Eye (tissue), 1 donor: ENCODE measurements around the gene PLCL2.
"Not testable (repeated sequence)": the region's sequence is repeated elsewhere in the genome, so short reads cannot be mapped to it uniquely, and the experiment has no call there.

Source experiments
- DNase-seq: peaks from one replicate; pipeline ENCODE4 v3.0.0-alpha.2; 2015

Gene PLCL2

DNA sequence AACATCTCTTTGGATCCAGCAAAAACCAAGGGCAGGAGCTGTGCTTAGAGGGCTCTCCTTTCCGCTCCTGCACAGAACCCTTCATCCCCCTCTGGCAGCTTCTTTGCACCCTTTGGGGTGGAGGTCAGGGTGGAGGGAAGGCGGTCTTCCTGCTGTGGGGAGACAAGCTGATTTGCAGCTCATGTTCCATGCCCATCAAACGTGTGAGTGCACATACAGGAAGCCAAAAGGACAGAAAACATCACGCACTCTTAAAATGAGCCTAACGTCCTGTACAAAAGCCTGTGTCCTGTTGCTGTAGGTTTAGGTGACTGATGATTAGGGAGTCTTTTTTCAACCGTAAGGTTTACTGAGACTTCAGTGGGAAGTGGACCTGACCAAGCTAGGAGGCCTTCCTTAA is 195.2 kb downstream of the PLCL2 start:
- DNase-seq, result no peak

DNA sequence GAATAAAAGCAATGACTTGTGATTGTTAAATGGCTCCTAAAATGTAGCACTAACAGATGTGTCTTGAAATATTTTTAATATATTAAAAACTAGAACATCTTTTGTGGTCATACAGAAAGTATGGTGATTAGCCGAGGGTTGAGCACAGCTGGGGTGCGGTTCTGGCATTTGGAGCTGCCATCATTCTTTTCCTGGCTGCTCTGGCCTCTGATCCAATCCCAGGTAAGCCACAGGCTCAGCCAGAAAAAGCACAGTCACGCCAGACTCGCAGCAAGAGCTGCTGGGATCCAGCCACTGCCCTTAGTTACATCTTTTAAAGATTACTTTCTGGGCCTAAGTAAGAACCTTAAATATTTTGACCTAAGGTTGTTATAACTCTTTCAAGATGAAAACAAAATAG is 196.8 kb downstream of the PLCL2 start:
- DNase-seq, result no peak

DNA sequence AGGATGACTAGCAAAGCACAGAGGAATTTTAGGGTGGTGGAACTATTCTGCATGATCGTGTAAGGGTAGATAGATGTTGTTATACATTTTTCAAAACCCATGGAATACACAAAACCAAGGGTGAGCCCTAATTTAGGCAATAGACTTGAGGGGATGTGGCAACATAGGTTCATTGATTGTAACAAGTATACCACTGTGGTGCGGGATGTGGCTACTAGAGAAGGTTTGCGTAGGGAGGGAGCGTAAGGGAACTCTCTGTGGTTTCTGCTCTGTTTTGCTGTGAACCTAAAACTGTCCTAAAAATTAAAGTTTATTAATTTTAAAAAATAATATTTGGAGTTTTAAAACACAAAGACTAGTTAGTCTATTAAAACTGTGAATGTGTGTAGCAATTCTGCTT is 202.8 kb downstream of the PLCL2 start:
- DNase-seq, result no peak

- DNase-seq, result no peak
These were observed 203.3 kb downstream of the PLCL2 start for GRCh38 chr3:17088017-17088416.

GRCh38 chr3:17088602-17089313 is 204.0 kb downstream of the PLCL2 start:
- DNase-seq, result no peak

- DNase-seq, result no peak
These were observed 204.6 kb downstream of the PLCL2 start for GRCh38 chr3:17089314-17089700.

GRCh38 chr3:17090280-17090983 is 205.7 kb downstream of the PLCL2 start:
- DNase-seq, result no peak

DNA sequence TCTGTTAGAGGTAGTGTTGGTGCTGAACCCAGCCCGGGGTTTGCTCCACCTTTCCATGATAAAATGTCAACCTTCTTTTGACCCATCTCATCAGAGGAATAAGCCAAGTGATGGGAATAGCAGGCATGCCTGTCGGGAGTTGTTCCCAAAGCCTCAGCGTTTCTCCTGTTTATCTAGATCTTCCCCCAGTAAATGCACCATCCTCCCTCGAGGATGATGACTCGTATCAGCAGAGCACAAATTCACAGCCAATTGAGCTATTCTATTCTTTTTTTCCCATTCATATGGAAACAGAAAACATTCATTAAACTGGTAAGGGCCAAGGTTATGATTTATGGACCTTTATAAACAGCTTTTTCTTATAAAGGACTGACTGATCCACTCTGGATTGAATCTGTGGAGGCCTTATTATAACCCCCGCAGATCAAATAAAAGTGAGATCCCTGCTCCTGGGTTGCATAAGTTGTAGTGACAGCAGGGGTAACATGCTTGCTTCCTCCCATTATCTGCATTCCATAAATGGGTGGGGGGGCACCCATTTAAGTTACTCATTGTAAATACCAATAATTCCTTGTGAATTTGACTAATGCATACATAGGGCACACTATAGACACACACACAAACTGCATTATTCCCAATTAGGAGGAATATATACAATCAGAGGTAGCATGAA is 207.3 kb downstream of the PLCL2 start:
- DNase-seq, result no peak

DNA sequence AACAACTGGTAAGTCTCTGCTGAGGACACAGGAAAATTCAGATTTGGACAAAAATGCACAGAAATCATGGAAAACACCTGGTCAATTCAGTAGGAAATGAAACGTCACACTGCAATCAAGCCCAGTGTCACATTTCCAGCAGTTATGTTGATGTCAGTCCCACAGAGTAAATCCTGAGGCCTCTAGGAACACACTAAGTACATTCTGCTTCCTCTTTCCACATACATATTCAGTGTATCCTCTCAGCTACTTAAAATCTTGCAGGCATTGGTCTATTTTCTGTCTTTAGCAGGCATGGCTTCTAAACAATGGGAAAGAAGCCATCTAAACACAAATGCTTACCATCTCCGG is 207.8 kb downstream of the PLCL2 start:
- DNase-seq, result no peak

- no peak for DNase-seq
These were observed 209.8 kb downstream of the PLCL2 start for GRCh38 chr3:17094551-17094950.

DNA sequence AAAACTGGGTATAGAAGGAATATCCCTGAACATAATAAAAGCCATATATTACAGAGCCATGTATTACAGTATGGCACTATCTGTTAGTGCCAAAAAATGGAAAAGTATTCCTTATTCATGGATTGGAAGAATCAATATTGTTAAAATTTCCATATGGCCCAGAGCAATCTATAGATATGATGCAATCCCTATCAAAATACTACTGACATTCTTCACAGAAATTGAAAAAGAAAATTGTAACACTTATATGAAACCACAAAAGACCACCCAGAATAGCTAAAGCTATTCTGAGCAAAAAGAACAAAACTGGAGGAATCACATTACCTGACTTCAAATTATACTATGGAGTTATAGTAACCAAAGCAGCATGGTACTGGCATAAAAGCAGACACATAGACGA is 218.8 kb downstream of the PLCL2 start:
- no peak for DNase-seq

DNA sequence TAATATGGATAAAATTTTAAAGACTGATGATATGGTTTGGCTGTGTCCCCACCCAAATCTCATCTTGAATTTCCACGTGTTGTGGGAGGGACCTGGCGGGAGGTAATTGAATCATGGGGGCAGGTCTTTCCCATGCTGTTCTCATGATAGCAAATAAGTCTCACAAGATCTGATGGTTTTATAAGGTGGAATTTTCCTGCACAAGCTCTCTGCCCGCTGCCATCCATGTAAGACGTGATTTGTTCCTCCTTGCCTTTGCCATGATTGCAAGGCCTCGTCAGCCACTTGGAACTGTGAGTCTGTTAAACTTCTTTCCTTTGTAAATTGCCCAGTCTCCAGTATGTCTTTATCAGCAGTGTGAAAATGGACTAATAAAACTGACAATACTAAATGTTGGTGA is 222.0 kb downstream of the PLCL2 start:
- DNase-seq, result not testable (repeated sequence)

DNA sequence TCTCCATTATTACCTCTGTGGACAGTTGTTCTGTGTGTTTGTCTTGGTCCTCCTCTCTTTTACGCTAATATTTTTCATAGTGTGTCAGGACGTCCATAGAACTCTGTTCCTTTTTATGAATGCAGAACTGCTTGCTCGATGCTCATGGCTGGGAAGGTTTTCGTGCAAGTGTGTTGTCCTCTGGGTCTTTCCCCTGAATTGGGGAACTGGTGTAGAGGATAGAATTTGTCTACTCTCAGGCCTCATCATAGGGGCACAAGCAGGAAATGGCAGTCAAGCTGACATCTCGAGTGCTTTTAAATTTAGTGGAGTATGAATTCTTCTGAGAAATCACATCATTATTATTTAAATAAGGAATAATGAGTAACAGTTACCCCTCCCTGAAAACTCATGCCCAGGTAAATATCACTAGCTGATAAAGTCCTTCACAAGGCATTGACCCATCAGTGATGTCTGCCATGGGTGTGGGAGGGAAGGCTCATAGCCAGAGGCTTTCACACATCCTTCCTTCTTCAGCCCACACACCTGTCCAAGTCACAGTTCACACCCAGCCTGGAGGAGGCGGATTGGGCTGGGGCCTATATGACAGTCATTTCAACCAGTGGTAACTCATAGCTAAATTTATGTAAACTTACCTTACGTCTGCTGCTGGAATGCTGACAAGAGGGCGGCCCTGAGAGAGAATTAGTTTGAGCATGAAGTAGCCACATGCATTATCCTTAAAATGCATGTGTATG is 226.1 kb downstream of the PLCL2 start:
- no peak for DNase-seq

DNA sequence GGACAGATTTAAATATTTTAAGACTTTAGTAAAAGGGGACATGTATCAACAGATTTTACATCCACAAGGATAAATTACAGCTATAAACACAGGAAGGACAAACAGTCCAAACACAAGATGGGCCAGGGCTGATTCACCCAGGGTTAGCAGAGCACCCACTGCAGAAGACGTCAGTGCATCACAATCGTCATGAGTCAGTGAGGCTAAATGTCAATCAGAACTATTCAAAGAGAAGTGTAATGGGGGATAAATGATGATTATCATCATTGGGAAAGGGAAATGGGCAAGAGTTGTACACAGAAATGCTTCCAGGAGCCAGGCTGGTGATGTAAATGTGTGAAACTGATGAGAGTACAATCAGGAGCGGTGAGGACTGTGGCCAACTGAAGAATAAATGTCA is 226.8 kb downstream of the PLCL2 start:
- DNase-seq, result no peak

- DNase-seq, result no peak
These were observed 230.4 kb downstream of the PLCL2 start for GRCh38 chr3:17115186-17115585.

DNA sequence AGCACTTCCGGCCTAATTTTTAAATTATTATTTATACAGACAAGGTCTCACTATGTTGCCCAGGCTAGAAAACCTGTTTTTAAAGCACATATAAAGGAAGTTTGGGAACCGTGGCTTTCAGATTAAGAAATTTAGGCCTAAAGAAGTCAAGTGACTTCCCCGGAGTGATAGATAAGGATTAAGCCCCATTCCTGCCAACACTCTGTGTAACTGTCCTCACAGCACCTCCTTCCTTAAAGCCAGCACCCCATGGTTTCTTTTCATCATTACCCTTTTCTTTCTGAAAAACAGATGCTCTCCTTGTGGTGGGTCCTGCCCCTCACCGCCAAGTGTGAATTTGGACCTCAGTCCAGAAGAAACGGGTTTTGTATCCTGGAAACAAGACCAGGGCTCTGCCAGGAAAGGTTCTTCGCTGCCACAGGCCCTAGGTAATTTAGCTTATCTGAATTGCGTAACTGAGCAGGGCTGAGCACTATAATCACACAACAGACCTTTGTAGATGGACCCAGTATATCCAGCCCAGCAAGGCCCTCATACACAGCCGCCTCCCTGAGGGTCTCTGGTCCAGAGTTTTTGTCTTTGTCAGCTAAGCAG is 231.3 kb downstream of the PLCL2 start:
- DNase-seq, result no peak

DNA sequence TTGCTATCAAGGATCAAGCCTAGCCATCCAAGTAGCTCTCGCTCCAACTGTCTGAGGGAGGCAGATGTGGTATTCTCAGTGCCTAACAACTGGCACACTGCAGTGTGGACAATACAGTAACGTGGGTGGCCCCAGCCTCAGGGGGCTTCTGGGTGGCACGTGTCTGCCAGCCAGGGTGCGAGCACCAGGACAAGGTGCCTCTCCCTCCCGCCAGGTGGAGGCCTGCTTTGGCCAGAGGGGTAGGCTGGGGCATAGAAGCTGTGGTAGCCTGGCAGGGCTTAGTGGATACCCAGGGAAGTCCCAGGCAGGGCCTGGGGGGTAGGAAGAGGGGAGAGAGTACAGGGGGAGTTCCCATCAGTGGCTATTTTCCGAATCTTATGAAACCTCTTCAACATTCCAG is 234.0 kb downstream of the PLCL2 start:
- no peak for DNase-seq

GRCh38 chr3:17119201-17120072 is 234.7 kb downstream of the PLCL2 start:
- DNase-seq, result no peak

- DNase-seq, result no peak
These were observed 235.4 kb downstream of the PLCL2 start for GRCh38 chr3:17120115-17120514.

DNA sequence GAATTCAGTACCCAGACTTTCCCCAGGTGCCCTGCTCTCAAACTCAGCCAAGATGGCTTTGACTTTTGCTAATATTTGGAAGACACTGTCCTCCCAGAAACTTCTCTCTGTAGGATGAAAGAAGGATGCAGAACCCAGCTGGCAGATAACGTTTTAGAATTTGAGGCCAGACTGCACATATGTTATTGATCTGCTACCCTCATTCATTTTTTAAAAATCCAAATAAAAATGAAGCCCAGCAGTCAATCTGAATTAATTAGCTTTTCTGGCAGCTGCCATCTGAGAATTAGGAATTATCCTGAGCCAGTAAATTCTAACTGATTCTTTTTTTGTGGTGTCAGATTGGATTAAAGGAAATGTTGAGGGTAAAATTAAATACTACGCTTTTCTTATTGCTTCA is 236.6 kb downstream of the PLCL2 start:
- DNase-seq, result peak; percentile 43

DNA sequence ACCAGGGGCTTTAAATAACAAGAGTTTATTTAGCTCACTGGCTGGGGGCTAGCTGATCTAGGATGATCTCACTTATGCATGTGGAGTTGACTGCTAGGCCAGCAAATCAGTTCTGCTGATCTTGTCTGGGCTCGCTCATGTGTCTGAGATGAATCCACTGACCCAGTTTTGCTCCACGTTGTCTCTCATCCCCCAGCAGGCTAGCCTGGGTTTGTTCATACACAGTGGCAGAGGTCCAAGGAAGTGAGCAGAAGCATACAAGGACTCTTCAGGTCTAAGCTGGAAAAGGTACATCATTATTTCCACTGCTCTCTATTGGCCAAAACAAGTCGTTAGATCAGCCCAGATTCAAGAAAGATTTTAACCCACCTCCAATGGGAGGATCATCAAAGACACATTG is 238.0 kb downstream of the PLCL2 start:
- no peak for DNase-seq
